BLaER1 treated with 17β-estradiol and CSF1 and Interleukin-3, amounts not matched to agents 10 nM and 100 nM (cell line): ENCODE data around the gene F13B.
"Not testable (repeated sequence)": the region's sequence is repeated elsewhere in the genome, so short reads cannot be mapped to it uniquely, and the experiment has no call there.

Experiments used
- H3K27ac ChIP-seq, 11 experiments: shearing (Covaris generic); formaldehyde crosslinking; 2 replicates each; pipeline ENCODE4 v1.8.1; 2022
- H3K27me3 ChIP-seq, 11 experiments: shearing (Covaris generic); formaldehyde crosslinking; 2 replicates each; pipeline ENCODE4 v1.8.1; 2022
- H3K36me3 ChIP-seq, 11 experiments: shearing (Covaris generic); formaldehyde crosslinking; 2 replicates each; pipeline ENCODE4 v1.8.1; 2022
- H3K4me1 ChIP-seq, 10 experiments: shearing (Covaris generic); formaldehyde crosslinking; 2 replicates each; pipeline ENCODE4 v1.8.1; 2022
- H3K4me2 ChIP-seq, 11 experiments: shearing (Covaris generic); formaldehyde crosslinking; 2 replicates each; pipeline ENCODE4 v1.8.1; 2022
- H3K4me3 ChIP-seq, 10 experiments: shearing (Covaris generic); formaldehyde crosslinking; 2 replicates each; pipeline ENCODE4 v1.8.1; 2022
- H3K9ac ChIP-seq, 11 experiments: shearing (Covaris generic); formaldehyde crosslinking; 2 replicates each; pipeline ENCODE4 v1.8.1; 2022
- H3K9me3 ChIP-seq, 11 experiments: shearing (Covaris generic); formaldehyde crosslinking; replicated peaks in 1 of 11; 2 replicates each; pipeline ENCODE4 v1.8.1; 2022
- H4K20me1 ChIP-seq, 11 experiments: shearing (Covaris generic); formaldehyde crosslinking; 2 replicates each; pipeline ENCODE4 v1.8.1; 2022
- Cebpa-rat ChIP-seq, 11 experiments: shearing (Covaris generic); IDR thresholded peaks; 2 replicates each; pipeline ENCODE4 v1.8.1; 2022

F13B gene, protein sequence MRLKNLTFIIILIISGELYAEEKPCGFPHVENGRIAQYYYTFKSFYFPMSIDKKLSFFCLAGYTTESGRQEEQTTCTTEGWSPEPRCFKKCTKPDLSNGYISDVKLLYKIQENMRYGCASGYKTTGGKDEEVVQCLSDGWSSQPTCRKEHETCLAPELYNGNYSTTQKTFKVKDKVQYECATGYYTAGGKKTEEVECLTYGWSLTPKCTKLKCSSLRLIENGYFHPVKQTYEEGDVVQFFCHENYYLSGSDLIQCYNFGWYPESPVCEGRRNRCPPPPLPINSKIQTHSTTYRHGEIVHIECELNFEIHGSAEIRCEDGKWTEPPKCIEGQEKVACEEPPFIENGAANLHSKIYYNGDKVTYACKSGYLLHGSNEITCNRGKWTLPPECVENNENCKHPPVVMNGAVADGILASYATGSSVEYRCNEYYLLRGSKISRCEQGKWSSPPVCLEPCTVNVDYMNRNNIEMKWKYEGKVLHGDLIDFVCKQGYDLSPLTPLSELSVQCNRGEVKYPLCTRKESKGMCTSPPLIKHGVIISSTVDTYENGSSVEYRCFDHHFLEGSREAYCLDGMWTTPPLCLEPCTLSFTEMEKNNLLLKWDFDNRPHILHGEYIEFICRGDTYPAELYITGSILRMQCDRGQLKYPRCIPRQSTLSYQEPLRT

DNA sequence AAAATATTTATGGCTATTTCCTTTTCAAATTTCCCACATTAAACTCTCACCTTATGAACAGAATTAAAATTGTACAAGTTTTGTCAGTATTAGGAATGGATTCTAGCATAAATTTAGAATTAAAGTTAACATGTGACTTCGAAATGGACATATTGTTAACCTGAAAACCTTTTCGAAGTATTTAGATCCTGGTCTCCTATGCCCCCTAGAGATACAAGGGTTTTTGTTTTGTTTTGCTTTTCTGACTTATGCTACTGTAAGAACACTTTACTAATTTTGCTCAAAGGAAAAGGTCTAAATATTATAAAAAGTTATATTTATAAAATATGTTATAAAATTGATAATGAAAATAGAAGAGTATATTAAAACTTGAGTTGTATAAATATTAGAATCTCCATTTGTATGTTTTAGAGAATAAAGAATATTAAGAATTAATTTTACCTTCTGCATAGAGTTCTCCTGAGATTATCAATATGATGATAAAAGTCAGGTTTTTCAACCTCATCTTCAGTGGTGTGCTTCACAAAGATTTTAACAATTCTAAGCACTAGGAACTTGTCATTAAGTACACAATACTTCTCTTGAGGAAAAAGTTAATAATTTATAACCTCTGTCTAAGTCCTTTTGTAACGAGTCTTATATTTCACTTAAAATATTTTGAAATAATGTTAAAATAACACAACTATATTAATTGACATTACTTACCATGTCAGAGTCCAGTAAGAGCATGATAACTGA is at the start of gene F13B:
Gene F13B (minus strand): TSS at position 542 of the 738 bp plus-strand sequence. CDS start 37 bp downstream, at position 505.
- Histone ChIP-seq H3K4me1 (peaks cover 0 to 13% (median 9%) of the 10 kb centered on the region in 10 experiments; a peak in 9 of 20 replicates), H3K9ac (no peak within 1 kb of the TSS), H3K9me3 (peaks cover 0 to 16% (median 11%) of the 10 kb centered on the region in 11 experiments; a peak in 13 of 22 replicates), H4K20me1 (no peaks in the 10 kb centered on the region), H3K27ac (no peak within 1 kb of the TSS), H3K27me3 (no peaks in the 10 kb centered on the region), H3K36me3 (no peaks in the 10 kb centered on the region), H3K4me3 (no peak within 1 kb of the TSS), H3K4me2 (no peak within 1 kb of the TSS)
- no peak for TF ChIP-seq Cebpa-rat (IDR thresholded peaks at IDR 0.05)

DNA sequence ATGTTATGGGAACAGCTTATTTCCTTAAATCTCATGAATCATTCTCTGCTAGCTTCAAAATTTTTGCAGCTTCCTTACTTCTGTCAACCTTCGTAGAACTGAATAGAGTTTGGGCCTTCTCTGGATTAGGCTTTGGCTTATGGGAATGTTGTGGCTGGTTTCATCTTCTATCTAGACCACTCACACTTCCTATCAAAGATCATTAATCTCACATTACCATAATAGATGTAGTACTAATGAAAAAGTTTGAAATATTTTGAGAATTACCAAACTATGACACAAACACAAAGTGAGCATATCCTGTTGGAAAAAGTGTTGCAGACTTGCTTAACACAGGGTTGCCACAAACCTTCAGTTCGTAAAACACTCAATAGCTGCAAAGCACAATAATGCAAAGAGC is 49.1 kb upstream of the F13B start:
- no peak overlapping the region for H3K9ac ChIP-seq
- no peaks in the 10 kb centered on the region for H3K27me3 ChIP-seq
- no peak overlapping the region for H3K4me2 ChIP-seq
- peaks cover 7 to 100% (median 84%) of the 10 kb centered on the region in 11 experiments for H3K36me3 ChIP-seq
- H4K20me1 ChIP-seq = no peaks in the 10 kb centered on the region; a peak in 1 of 22 replicates
- H3K27ac ChIP-seq = no peak overlapping the region
- H3K4me3 ChIP-seq = no peak overlapping the region
- peaks cover 0 to 10% (median 0%) of the 10 kb centered on the region in 11 experiments; a peak in 4 of 22 replicates for H3K9me3 ChIP-seq
- H3K4me1 ChIP-seq = no peaks in the 10 kb centered on the region
- no peak for TF ChIP-seq Cebpa-rat (IDR thresholded peaks at IDR 0.05)

DNA sequence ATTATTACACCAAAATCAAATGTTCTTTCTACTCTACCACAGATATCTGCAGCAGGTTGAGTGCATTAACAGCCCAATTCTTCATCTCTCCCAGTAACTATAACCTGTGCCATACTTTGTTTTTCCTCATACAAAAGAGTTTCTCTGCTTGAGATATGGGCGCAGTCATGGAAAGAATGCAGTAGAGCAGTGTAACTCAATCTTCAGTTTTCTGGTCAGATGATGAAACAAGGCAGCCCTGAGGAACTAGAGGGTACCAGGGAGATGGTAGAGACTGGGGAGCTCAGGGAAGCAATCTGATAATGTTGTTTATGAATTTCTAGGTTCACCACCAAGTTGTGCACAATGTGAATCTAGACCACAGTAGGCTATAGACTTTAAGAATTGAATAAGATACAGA is 39.8 kb upstream of the F13B start:
- no peak overlapping the region for H3K27ac ChIP-seq
- no peaks in the 10 kb centered on the region for H3K27me3 ChIP-seq
- H3K4me1 ChIP-seq = no peaks in the 10 kb centered on the region
- no peak overlapping the region for H3K4me3 ChIP-seq
- no peaks in the 10 kb centered on the region for H4K20me1 ChIP-seq
- H3K9me3 ChIP-seq = no peaks in the 10 kb centered on the region
- no peak overlapping the region for H3K9ac ChIP-seq
- TF ChIP-seq Cebpa-rat (IDR thresholded peaks at IDR 0.05) = no peak
- H3K36me3 ChIP-seq = peaks cover 16 to 99% (median 67%) of the 10 kb centered on the region in 11 experiments; a peak in 21 of 22 replicates
- H3K4me2 ChIP-seq = no peak overlapping the region

DNA sequence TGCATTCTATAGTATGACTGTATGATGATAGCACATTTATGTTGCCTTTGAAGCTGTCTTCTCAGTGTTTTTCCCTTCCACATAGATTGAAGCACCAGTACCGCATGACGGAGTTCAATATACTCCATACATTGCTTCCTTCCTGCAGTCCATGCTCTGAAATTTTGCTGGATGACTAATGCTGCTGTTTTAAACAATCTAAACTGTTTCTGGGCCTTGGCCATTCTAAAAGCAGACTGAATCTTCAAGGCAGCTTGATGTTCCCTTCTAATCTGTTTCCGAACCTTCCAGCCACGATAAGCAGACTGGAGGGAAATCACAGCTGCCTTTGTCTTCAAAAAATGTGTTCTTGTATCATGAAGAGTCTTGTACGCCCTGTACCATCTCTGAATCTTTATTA is 36.2 kb upstream of the F13B start:
- Histone ChIP-seq H3K4me2 (no peak overlapping the region), H4K20me1 (no peaks in the 10 kb centered on the region), H3K27ac (no peak overlapping the region), H3K4me1 (peaks cover 0 to 9% (median 0%) of the 10 kb centered on the region in 10 experiments; a peak in 1 of 20 replicates), H3K27me3 (no peaks in the 10 kb centered on the region), H3K4me3 (no peak overlapping the region), H3K9me3 (no peaks in the 10 kb centered on the region), H3K36me3 (peaks cover 16 to 85% (median 59%) of the 10 kb centered on the region in 11 experiments; a peak in 21 of 22 replicates), H3K9ac (no peak overlapping the region)
- no peak for TF ChIP-seq Cebpa-rat (IDR thresholded peaks at IDR 0.05)

DNA sequence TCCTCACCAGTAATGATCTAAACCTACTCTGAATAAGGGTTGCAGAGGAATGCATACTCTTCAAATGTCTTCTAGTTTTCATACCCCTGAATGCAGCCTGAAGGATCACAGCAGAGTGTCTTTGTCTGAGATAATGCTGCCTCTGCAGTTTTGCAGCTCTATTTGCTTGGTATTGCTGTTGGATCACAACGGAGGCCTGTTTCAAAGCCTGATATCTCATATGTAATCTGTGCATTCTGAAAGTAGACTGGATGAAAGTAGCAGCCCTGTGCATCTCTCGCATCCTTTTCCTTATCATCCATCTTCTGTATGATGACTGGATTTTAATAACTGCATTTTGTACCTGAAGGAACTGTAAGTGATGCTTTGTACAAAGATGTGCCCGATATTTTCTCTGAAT is 34.9 kb upstream of the F13B start:
- TF ChIP-seq Cebpa-rat (IDR thresholded peaks at IDR 0.05) = no peak
- H3K4me2 ChIP-seq = no peak overlapping the region
- no peaks in the 10 kb centered on the region for H3K27me3 ChIP-seq
- H3K4me1 ChIP-seq = peaks cover 0 to 9% (median 0%) of the 10 kb centered on the region in 10 experiments; a peak in 1 of 20 replicates
- H3K4me3 ChIP-seq = no peak overlapping the region
- H3K9me3 ChIP-seq = no peaks in the 10 kb centered on the region
- H4K20me1 ChIP-seq = no peaks in the 10 kb centered on the region
- no peak overlapping the region for H3K27ac ChIP-seq
- H3K9ac ChIP-seq = no peak overlapping the region
- H3K36me3 ChIP-seq = peaks cover 16 to 82% (median 50%) of the 10 kb centered on the region in 11 experiments; a peak in 21 of 22 replicates

DNA sequence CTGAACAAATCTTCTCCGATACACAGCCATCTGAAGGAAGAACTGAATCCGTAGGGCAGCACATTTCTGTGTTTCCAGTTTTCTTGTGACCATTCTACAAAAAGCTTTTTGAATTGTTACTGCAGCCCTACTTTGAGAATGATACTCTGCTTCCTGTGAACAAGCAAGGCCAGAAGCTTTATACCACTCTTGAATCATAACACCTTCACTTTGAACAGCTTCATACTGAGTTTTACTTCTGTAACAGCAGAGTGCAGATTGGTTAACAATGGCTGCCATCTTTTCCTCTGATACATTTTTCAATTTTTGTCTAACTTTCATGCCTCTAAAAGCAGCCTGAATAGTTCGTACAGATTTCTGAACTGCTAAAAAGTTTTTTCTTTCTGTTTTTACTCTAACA is 33.6 kb upstream of the F13B start:
- Histone ChIP-seq H4K20me1 (no peaks in the 10 kb centered on the region), H3K9ac (no peak overlapping the region), H3K4me2 (no peak overlapping the region), H3K27me3 (no peaks in the 10 kb centered on the region), H3K9me3 (no peaks in the 10 kb centered on the region), H3K27ac (no peak overlapping the region), H3K4me1 (peaks cover 0 to 9% (median 0%) of the 10 kb centered on the region in 10 experiments; a peak in 1 of 20 replicates), H3K4me3 (no peak overlapping the region), H3K36me3 (peaks cover 13 to 74% (median 38%) of the 10 kb centered on the region in 11 experiments; a peak in 20 of 22 replicates)
- no peak for TF ChIP-seq Cebpa-rat (IDR thresholded peaks at IDR 0.05)

DNA sequence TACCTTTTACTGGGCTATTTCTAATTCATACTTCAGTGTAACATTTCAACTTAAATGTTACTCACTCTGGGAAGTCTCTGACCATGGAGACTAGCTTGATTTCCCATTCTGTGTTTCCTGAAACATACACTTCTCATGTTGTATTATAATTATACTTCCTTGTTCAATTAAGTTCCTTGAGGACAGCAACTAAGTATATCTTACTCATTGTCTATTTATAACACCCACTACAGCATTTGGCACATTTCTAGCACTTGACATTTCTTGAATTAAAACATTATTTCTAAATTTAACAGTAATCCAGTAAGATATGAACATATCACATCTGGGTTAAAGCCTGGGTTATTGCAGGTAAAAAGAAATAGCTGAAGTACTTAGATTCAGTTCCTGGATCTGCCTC is 32.4 kb upstream of the F13B start:
- no peak for TF ChIP-seq Cebpa-rat (IDR thresholded peaks at IDR 0.05)
- H3K27me3 ChIP-seq = no peaks in the 10 kb centered on the region
- H3K9ac ChIP-seq = no peak overlapping the region
- peaks cover 9 to 72% (median 38%) of the 10 kb centered on the region in 11 experiments; a peak in 20 of 22 replicates for H3K36me3 ChIP-seq
- no peaks in the 10 kb centered on the region for H3K9me3 ChIP-seq
- H3K4me2 ChIP-seq = no peak overlapping the region
- no peak overlapping the region for H3K4me3 ChIP-seq
- no peak overlapping the region for H3K27ac ChIP-seq
- H4K20me1 ChIP-seq = no peaks in the 10 kb centered on the region
- peaks cover 0 to 9% (median 0%) of the 10 kb centered on the region in 10 experiments; a peak in 1 of 20 replicates for H3K4me1 ChIP-seq

DNA sequence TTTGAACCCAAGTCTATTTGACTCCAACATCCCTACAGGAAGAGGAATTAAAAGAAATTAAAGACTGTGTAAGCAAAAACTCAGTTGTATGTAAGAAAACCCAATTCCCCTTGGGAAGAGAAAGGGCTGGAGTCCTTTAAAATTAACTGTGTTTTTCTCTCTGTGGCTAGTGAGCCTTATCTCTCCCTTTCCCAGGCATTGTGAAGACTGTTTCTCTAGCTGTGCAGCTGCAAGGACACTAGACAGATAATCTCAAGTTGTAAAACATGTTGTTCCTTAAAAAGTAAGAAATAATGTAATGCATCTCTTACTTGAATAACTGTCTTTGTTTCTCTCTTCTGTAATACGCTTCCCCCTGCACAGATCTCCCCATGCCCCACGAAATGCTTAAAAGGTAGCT is 29.9 kb upstream of the F13B start:
- H3K4me3 ChIP-seq, H3K4me1 ChIP-seq, H3K27ac ChIP-seq, H3K9ac ChIP-seq, H3K27me3 ChIP-seq, H3K4me2 ChIP-seq, H3K9me3 ChIP-seq, H4K20me1 ChIP-seq: not testable (repeated sequence)
- H3K36me3 ChIP-seq = peaks cover 0 to 72% (median 36%) of the 10 kb centered on the region in 11 experiments; a peak in 18 of 22 replicates

DNA sequence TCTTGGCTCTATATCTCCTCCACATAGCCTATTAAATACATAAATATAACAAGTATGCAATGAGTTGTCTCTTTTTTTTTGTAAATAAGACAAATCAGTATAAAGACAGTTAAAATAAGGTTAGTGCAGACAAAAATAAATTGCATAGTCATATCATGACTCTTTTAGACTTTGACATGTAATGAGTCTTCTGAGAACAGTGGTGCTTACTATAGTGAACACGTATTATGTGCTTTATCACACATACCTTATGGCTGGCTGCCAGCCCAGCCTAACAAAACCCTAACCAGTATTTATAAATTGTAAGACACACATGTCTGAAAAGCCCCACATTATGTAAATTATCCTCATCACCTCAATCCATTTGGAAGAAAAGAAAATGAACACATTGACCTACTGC is 29.1 kb upstream of the F13B start:
- no peak overlapping the region for H3K27ac ChIP-seq
- no peaks in the 10 kb centered on the region for H4K20me1 ChIP-seq
- H3K4me1 ChIP-seq = peaks cover 0 to 9% (median 0%) of the 10 kb centered on the region in 10 experiments; a peak in 1 of 20 replicates
- peaks cover 0 to 78% (median 41%) of the 10 kb centered on the region in 11 experiments; a peak in 18 of 22 replicates for H3K36me3 ChIP-seq
- H3K9me3 ChIP-seq = no peaks in the 10 kb centered on the region
- H3K27me3 ChIP-seq = no peaks in the 10 kb centered on the region
- H3K9ac ChIP-seq = no peak overlapping the region
- H3K4me3 ChIP-seq = no peak overlapping the region
- TF ChIP-seq Cebpa-rat (IDR thresholded peaks at IDR 0.05) = no peak
- no peak overlapping the region for H3K4me2 ChIP-seq
